A549 (cell line): Measurements from ENCODE around the gene FZD1. TPM values are rescaled to one million over a fixed set of nuclear protein-coding genes. Genes with fewer than 3 reads are reported as not detected.

Experiments used
- ATAC-seq, 2 experiments: fragments of 200-7000 bp in 1 of 2; fragments of >200 bp in 1 of 2; cut with Nextera tagmentation in 1 of 2; cut with Tn5 transposase in 1 of 2; 3 replicates each; pipeline versions ENCODE4 v1.8.0 to v1.9.1; 2018 to 2020; ENCODE audit warnings: mild to moderate bottlenecking in 1 of 2, moderate library complexity in 1 of 2
- CTCF ChIA-PET: fragments of 300-600 bp; sonication (Branson Sonifier 250); formaldehyde crosslinking; extraction: SDS; loops from one replicate; lab custom pipeline; 2021; ENCODE audit warnings: antibody characterized with exemption, inconsistent platforms; lab: Yijun Ruan, JAX
- POLR2A ChIA-PET: fragments of 350-600 bp; formaldehyde crosslinking; extraction: SDS; loops from one replicate; lab custom pipeline; 2021; ENCODE audit warnings: antibody characterized with exemption, inconsistent platforms; lab: Yijun Ruan, JAX
- DNase-seq, 2 experiments: peaks; one replicate each; pipeline versions ENCODE4 v3.0.0 to v3.0.0-alpha.2; 2011 to 2016; ENCODE audit warnings: low read depth in 1 of 2, low spot score in 1 of 2
- FAIRE-seq: peaks from 2 replicates; lab custom pipeline; 2011; peaks lifted over from hg19 to GRCh38; lab: Jason Lieb, UNC
- H3K27ac ChIP-seq, 2 experiments: fragments of >200 bp; sonication (Bioruptor Twin); formaldehyde crosslinking; 3 replicates each; pipeline ENCODE4 v1.5.1; 2016 to 2017
- H3K4me1 ChIP-seq: fragments of >200 bp; sonication (Bioruptor Twin); formaldehyde crosslinking; 3 replicates; pipeline ENCODE4 v1.6.1; 2016
- H3K4me2 ChIP-seq: fragments of >200 bp; sonication (Bioruptor Twin); formaldehyde crosslinking; 3 replicates; pipeline ENCODE4 v1.6.1; 2016
- H3K4me3 ChIP-seq: fragments of >200 bp; sonication (Bioruptor Twin); formaldehyde crosslinking; 3 replicates; pipeline ENCODE4 v1.5.1; 2016
- H3K9me3 ChIP-seq: fragments of >200 bp; sonication (Bioruptor Twin); formaldehyde crosslinking; 3 replicates; pipeline ENCODE4 v1.6.1; 2016
- CEBPB ChIP-seq, 2 experiments: fragments of >200 bp in 1 of 2; sonication (Bioruptor Twin) in 1 of 2; formaldehyde crosslinking in 1 of 2; IDR thresholded peaks; 2 replicates each; pipeline ENCODE4 v1.6.1; 2012 to 2016
- EHF ChIP-seq: fragments of 250-450 bp; sonication (Bioruptor Pico); IDR thresholded peaks from 2 replicates; pipeline ENCODE4 v1.5.0; 2020; ENCODE audit warnings: mild to moderate bottlenecking
- ELK1 ChIP-seq: fragments of 150-350 bp; IDR thresholded peaks from 2 replicates; pipeline ENCODE4 v1.6.1; 2014; ENCODE audit warnings: low read depth, mild to moderate bottlenecking, low read length
- EP300 ChIP-seq, 2 experiments: fragments of >200 bp; sonication (Bioruptor Twin); formaldehyde crosslinking; IDR thresholded peaks; 2 replicates in 1 of 2; 3 replicates in 1 of 2; pipeline ENCODE4 v1.6.1; 2016 to 2017
- ESRRA ChIP-seq: fragments of 150-350 bp; IDR thresholded peaks from 2 replicates; pipeline ENCODE4 v1.6.1; 2014; ENCODE audit warnings: mild to moderate bottlenecking, low read length, borderline replicate concordance
- HES2 ChIP-seq: fragments of >200 bp; sonication (Bioruptor Twin); formaldehyde crosslinking; IDR thresholded peaks from 2 replicates; pipeline ENCODE4 v1.6.1; 2016
- HMGXB4 ChIP-seq: fragments of 250-450 bp; sonication (Bioruptor Pico); IDR thresholded peaks from 2 replicates; pipeline ENCODE4 v1.5.0; 2021; ENCODE audit warnings: mild to moderate bottlenecking, moderate library complexity, borderline replicate concordance
- HOXA7 ChIP-seq: fragments of 250-450 bp; sonication (Bioruptor Pico); IDR thresholded peaks from 2 replicates; pipeline ENCODE4 v1.5.0; 2020; ENCODE audit warnings: mild to moderate bottlenecking, moderate library complexity
- KDM1A ChIP-seq: fragments of 200-600 bp; sonication (generic); IDR thresholded peaks from 2 replicates; pipeline ENCODE4 v1.6.1; 2016; ENCODE audit warnings: low read depth, mild to moderate bottlenecking
- KDM5A ChIP-seq: fragments of 200-600 bp; sonication (generic); IDR thresholded peaks from 2 replicates; pipeline ENCODE4 v1.6.1; 2016; ENCODE audit warnings: antibody characterized with exemption, mild to moderate bottlenecking
- MAFK ChIP-seq: fragments of 450-650 bp; IDR thresholded peaks from 2 replicates; pipeline ENCODE4 v1.6.1; 2014; ENCODE audit not compliant: partially characterized antibody
- PBX3 ChIP-seq: IDR thresholded peaks from 2 replicates; pipeline ENCODE4 v1.6.1; 2012
- POLR2A ChIP-seq: IDR thresholded peaks from 2 replicates; pipeline ENCODE4 v1.6.1; 2012; ENCODE audit warnings: mild to moderate bottlenecking, low read length
- RCOR1 ChIP-seq: fragments of 150-350 bp; IDR thresholded peaks from 2 replicates; pipeline ENCODE4 v1.6.1; 2014; ENCODE audit warnings: antibody characterized with exemption, low read length, low read depth
- SMC3 ChIP-seq: fragments of >200 bp; sonication (Bioruptor Twin); formaldehyde crosslinking; IDR thresholded peaks from 3 replicates; pipeline ENCODE4 v1.6.1; 2018; ENCODE audit warnings: inconsistent platforms
- SREBF2 ChIP-seq: fragments of 450-650 bp; IDR thresholded peaks from 2 replicates; pipeline ENCODE4 v1.6.1; 2014; ENCODE audit warnings: mild to moderate bottlenecking, moderate library complexity
- TP53 ChIP-seq: fragments of 250-450 bp; sonication (Bioruptor Pico); IDR thresholded peaks from 2 replicates; pipeline ENCODE4 v1.5.0; 2021; ENCODE audit warnings: mild to moderate bottlenecking, moderate library complexity
- ZNF302 ChIP-seq: fragments of 250-450 bp; sonication (Bioruptor Pico); IDR thresholded peaks from 2 replicates; pipeline ENCODE4 v1.9.0; 2021; ENCODE audit warnings: inconsistent platforms, mild to moderate bottlenecking, moderate library complexity
- ZSCAN20 ChIP-seq: fragments of 250-450 bp; sonication (Bioruptor Pico); IDR thresholded peaks from 2 replicates; pipeline ENCODE4 v1.8.0; 2022; ENCODE audit warnings: mild to moderate bottlenecking, moderate library complexity
- WGBS: methylation state at CpG from one replicate; pipeline ENCODE4 v1.1.6; 2017; ENCODE audit errors: missing lambda C conversion rate; 5-methylcytosine and 5-hydroxymethylcytosine counted together
- polyA plus RNA-seq, 4 experiments: library from polyadenylated mRNA; depleted of rRNA in 3 of 4; stranded (reverse); fragments of >200 nt; fragmentation: RNase III in 1 of 4; extraction: RNeasy Plus Mini Kit Qiagen cat#74134 plus additional on column Dnase treatment in 1 of 4; gene quantifications; 2 replicates in 3 of 4; 3 replicates in 1 of 4; pipeline ENCODE4 v1.2.3, GENCODE V29; 2011 to 2017
- TF ChIP-seq, protein P1 (sequence below): IDR thresholded peaks from 2 replicates; pipeline ENCODE4 v1.6.1; 2012; ENCODE audit warnings: low read depth, borderline replicate concordance
- TF ChIP-seq, protein P2 (sequence below): fragments of 450-650 bp; IDR thresholded peaks from 2 replicates; pipeline ENCODE4 v1.6.1; 2014; ENCODE audit warnings: antibody characterized with exemption

Gene FZD1
- polyA plus RNA-seq, 2 of the 4 experiments (the other 2 are of a cell fraction): 1.4 TPM

- ChIA-PET CTCF (no interaction called here), POLR2A (no interaction called here)
- Histone ChIP-seq H3K9me3 (no peaks in the 10 kb centered on the region), H3K4me2 (no peak overlapping the region), H3K4me1 (no peaks in the 10 kb centered on the region), H3K4me3 (no peak overlapping the region)
- no peak for DNase-seq
- FAIRE-seq: no peak
- WGBS: 22% methylated on average over 2 of the region's 2 CpGs
- TF ChIP-seq RCOR1 (no peak), CEBPB (IDR thresholded peaks at IDR 0.05) (no peak), TP53 (CRISPR knock-in tag) (no peak), EHF (CRISPR knock-in tag) (no peak), HMGXB4 (no peak), ESRRA (no peak), ELK1 (no peak), HOXA7 (no peak), MAFK (no peak)
- TF ChIP-seq, protein P1, sequence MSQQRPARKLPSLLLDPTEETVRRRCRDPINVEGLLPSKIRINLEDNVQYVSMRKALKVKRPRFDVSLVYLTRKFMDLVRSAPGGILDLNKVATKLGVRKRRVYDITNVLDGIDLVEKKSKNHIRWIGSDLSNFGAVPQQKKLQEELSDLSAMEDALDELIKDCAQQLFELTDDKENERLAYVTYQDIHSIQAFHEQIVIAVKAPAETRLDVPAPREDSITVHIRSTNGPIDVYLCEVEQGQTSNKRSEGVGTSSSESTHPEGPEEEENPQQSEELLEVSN: no peak
- TF ChIP-seq, protein P2, sequence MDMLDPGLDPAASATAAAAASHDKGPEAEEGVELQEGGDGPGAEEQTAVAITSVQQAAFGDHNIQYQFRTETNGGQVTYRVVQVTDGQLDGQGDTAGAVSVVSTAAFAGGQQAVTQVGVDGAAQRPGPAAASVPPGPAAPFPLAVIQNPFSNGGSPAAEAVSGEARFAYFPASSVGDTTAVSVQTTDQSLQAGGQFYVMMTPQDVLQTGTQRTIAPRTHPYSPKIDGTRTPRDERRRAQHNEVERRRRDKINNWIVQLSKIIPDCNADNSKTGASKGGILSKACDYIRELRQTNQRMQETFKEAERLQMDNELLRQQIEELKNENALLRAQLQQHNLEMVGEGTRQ: no peak
- TF ChIP-seq, all 56 proteins: peak for 0
- no peak overlapping the region for H3K27ac ChIP-seq
- no peak for ATAC-seq
These were observed 34.1 kb upstream of the FZD1 start for GRCh38 chr7:91230100-91230499.

GRCh38 chr7:91230503-91230902 is 33.7 kb upstream of the FZD1 start:
- FAIRE-seq: no peak

More at GRCh38 chr7:91230503-91230902, 33.7 kb upstream of the FZD1 start:
- POLR2A ChIA-PET: no interaction called here
- Histone ChIP-seq H3K27ac (no peak overlapping the region), H3K4me3 (no peak overlapping the region), H3K9me3 (no peaks in the 10 kb centered on the region), H3K4me1 (no peaks in the 10 kb centered on the region), H3K4me2 (no peak overlapping the region)
- 43% methylated on average over 3 of the region's 3 CpGs for WGBS
- TF ChIP-seq CEBPB (IDR thresholded peaks at IDR 0.05): no peak
- TF ChIP-seq KDM5A: no peak
- no peak for TF ChIP-seq ZNF302
- TF ChIP-seq, protein P2: no peak
- no peak for TF ChIP-seq ZSCAN20 (CRISPR knock-in tag)
- TF ChIP-seq EP300 (IDR thresholded peaks at IDR 0.05): no peak
- TF ChIP-seq KDM1A: no peak
- TF ChIP-seq PBX3: no peak
- TF ChIP-seq SREBF2: no peak
- TF ChIP-seq HES2: no peak
- TF ChIP-seq POLR2A: no peak
- no peak for TF ChIP-seq SMC3
- no peak for ATAC-seq
- DNase-seq: no peak
- CTCF ChIA-PET: no interaction called here
